NCI-H2107 treated with DMSO at 0.1 percent for 48 hours (cell line): ENCODE measurements around the gene CPNE5.

Experiments
- DNase-seq: peaks from one replicate; lab custom pipeline; 2025; ENCODE audit not compliant: unreplicated experiment; lab: John Stamatoyannopoulos, UW

Gene CPNE5

DNA sequence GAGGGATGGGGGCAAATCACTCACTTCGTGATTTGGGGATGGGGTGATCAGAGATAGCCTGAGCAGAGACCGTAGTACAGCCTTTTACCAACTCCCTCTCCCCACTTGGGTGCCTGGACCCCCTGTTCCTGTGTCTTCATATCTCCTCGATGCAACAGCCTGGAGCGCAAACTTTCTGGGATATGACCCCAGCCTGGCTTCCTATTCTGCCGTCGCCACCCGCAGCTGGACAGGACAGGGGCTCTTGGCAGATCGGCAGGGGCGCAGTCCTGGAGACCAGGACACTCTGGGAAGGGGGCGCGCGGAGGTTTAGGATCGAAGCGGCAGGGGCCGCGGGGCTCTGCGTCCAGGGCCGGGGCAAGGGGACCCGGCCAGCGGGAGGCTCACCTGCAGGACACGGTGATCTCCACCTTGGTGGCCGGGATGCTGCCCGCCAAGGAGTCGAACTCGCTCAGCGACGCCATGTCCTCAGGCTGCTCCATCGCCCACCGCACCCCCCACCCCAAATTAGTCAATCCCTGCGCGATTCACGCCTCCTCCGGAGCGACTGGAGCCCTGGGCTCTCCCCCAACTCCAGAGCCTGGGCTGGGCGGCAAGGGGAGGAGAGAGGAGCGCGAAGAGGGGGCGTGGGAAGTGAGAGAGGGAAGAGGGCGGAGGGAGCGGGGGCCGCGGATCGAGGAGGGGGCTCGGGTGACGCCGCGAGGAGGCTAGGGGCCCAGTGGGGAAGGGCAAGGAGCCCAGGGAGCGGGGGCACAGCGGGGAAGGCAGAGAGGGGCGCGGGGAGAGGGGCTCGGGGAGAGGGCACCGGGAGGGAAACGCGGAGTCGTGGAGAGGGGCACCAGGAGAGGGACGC is at the start of gene CPNE5:
Gene CPNE5, minus strand, starts transcription at position 549 of the 853 bp plus-strand sequence. Its CDS starts 67 bp downstream, at position 482.
- no peak for DNase-seq

DNA sequence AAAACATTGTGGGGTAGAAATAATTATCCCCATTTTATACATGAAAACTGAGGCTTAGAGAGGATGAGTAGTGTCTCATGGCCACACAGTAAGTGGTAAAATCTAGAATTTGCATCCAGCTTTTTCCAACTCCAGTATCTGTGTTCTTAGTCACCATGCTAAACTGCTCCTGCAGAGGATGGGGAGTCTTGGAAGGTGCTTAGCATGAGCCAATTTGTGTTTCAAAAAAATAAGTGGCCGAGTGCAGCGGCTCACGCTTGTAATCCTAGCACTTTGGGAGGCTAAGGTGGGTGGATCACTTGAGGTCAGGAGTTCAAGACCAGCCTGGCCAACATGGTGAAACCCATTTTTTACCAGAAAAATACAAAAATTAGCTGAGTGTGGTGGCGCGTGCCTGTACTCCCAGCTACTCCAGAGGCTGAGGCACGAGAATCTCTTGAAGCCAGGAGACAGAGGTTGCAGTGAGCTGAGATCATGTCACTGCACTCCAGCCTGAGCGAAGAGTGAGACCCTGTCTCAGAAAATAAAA is 48.9 kb upstream of the CPNE5 start:
- no peak for DNase-seq

DNA sequence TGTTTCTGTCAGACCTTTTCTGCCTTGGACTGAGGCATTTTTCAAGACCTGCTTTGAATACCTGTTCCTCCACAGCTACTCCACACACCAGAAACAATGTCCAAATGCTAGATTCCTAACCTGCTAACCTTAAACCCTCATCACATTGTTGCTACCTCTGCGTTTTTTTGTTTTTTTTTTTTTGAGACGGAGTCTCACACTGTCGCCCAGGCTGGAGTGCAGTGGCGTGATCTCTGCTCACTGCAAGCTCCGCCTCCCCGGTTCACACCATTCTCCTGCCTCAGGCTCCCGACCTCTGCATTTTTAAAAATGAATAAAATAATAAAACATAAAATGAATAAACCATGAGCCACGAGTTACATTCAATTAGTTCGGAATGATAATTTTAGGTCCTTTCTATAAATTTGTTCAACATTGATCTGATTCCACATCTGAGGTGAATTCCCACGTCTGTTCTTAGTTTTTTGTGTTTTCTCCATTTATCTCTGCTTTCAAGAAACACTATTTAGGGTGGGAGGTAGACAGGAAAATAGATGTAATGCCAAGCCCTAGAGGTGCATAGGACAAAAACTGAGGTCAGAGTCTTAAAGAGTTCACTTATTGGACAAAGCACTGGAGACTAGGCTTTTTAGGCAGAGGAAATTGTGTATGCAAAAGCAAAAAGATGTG is 47.8 kb upstream of the CPNE5 start:
- no peak for DNase-seq

DNA sequence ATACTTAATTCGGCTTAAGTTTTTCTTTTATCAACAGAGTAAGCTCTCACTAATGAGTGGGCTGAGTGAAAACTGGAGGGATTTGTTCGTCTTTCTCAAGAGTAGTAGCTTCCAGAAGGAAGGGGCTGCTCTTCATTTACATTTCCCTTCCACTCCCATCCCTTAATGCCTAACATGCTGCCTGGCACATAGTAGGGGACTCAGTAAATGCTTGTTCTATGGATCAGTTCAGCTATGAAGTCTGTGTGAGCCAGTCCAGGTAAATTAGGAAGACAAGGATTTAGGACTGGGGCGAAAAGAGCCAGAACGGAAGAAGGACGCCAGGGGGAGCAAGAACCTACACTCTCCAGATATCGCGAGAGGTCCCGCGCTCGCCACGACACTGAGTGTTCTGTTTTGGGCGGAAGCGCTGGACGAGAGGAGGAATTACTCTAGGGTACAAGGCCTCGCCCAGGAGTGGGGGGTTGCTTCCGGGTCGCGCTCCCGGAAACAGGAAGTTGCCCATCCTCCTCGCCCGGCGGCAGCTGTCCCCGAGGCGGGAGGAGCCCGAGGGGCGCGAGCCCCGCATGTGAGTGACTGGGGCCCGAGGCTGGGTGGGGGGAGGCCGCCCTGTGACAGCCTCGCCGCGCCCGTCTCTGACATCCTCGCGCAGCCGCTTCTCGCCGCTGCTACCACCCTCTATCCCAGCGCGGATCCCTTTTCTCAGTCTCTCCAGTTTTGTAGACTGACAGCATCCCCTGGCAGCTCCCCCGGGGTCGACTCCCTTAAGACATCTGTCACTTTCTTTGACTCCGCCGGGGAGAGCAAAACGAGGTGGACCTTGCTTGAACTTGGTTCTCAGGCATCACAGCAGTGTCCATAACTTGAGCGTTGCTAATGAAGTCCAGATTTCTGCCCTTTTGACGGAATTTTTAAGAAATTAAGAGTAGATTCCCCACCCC is 46.5 kb upstream of the CPNE5 start, which contains the start of gene C6orf89:
Gene C6orf89, plus strand, starts transcription at position 492 of the 941 bp plus-strand sequence. CDS start 13,493 bp downstream, outside the sequence.
- DNase-seq: peak; percentile 80

DNA sequence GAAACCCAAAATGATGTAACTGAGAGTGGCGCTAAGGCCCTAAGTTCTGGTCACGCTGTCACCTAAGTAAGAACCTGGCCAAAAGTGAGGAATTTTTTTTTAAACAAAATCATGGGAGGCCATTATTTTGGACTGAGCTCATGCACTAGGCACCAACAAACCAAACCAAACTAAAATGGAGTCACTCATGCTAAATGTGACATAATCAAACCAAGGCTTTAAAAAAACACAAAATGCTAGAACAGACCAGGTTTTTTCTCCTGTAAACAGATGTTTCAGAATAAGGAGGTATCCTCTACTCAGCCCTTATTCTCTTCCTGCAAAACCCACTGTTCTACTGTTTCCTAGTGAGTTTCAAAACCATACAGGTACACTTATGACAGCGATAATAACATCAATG is 45.4 kb upstream of the CPNE5 start:
- no peak for DNase-seq

DNA sequence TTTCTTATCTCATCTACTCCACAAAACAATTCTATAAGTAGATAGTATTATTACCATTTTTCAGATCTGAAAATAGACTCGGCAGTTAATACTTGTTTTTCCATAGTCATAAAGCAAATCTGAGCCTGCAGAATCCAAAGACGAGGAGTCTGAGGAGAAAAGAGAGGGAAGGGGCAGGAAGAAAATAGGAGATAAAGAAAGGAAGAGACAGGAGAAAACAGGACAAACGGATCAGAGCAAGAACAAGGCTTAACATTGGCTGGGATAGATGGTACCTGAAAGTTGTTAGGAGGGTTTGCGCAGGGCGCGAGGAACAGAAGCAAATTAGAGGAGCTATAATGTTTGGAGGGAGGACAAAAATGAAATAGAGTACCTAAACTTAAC is 36.0 kb upstream of the CPNE5 start:
- no peak for DNase-seq

DNA sequence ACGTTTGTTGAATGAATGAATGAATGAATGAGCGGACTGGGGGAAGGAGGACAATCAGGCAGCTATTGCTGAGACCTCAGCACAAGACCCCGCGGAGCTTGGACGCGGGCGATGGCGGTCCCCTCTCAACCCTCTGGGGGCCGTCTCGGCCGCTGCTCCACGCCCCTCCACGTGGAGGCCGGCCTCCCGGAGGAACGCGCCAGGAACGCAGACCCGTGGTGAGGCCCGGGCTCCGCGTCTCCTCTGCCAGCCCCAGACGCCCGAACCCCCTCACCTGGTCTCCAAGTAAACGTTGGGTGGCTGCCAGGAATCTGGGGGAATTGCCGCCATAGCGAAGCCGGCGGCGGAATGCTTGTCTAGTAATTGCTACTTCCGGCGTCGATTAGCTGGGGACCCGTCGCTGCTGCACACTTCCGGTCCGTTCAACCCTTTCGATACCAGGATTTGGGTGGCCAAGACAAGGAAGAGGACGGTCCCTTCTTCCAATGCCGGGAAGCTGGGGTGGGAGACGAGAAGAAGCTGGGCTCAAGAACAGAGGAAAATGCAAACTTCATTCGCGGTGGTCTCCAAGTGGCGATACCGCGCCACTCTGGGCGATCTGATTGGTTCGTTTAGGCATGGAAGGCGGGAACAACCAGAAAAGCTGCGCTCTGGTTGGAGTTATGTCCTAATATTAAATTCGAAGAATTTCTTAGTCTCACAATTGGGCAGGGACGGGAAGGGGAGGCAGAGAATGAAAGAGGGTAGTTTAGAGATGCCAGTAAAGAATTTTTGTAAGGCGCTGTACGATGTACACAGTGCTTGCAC is 35.4 kb upstream of the CPNE5 start, which contains the start of gene PPIL1:
Gene PPIL1, minus strand, starts transcription at position 361 of the 807 bp plus-strand sequence. Its CDS starts 31 bp downstream, at position 330.
- peak; percentile 69 for DNase-seq

DNA sequence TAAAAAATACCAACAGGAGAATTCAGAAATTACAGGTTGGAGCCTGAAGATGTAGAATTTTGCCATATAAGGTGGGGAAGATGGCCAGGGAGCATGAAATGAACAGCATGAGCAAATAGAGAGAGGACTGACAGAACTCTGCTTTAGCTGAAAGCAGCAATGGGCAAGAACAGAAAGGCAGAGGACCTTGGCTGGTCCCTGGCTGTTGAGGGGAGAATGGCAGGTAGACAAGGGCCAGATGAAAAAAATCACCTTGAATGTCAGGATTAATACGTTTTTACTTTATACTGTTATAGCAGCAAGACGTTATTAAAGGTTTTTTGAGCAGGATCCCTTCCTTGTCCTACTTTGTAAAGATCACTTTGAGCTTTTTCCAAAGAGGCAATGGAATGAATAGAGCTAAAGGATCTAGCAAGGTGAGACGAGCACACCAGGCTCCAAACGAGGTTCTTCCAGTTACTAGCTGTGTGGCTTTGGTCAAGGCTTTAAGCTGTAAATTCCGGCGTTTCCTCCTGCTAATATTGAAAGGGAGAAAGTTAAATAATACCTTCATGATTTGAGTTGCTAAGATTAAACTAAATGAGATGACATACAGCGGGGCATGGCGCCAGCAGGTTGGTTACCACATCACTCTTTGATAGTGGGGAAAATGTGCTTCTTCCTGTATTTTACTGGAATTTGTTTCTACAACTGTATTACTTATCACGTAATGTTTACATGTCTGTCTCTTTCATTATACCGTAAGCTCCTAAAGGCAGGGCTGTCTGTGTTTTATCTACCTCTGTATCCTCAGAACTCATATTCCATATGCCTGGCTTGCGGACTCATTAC is 34.6 kb upstream of the CPNE5 start:
- DNase-seq: no peak

DNA sequence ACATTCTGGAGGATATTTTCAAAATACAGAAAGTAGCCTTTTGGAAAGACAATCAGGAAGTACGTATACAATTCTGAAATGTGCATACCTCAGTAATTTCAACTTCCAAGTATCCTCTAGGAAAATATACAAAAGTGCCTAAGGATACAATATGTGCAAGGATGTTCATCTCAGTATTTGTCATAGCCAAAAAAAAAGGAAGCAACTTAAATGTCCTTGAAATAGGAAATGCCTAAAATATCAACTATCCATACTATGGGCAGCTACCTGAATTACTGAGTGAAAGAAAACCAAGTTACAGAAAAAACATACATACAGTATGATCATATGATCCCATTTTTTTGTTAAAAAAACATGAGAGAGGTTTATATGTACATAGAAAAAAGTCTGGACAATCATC is 33.9 kb upstream of the CPNE5 start:
- no peak for DNase-seq

DNA sequence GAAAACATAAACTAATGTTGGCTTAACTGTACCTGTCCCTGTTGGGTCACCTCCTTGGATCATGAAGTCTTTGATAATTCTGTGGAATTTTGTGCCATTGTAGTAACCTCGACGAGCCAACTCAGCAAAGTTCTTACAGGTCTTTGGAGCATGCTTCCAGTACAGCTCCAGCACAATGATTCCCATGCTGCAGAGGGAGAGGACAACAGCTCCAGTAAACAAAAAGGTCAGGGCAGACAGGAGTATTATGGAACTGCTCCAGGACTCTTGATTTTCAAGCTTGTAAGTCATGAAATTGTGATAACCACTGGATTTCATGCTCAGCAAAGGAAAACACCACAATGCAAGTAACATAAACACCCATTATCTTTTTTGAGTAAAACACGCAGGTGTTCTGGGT is 32.4 kb upstream of the CPNE5 start:
- DNase-seq: no peak

DNA sequence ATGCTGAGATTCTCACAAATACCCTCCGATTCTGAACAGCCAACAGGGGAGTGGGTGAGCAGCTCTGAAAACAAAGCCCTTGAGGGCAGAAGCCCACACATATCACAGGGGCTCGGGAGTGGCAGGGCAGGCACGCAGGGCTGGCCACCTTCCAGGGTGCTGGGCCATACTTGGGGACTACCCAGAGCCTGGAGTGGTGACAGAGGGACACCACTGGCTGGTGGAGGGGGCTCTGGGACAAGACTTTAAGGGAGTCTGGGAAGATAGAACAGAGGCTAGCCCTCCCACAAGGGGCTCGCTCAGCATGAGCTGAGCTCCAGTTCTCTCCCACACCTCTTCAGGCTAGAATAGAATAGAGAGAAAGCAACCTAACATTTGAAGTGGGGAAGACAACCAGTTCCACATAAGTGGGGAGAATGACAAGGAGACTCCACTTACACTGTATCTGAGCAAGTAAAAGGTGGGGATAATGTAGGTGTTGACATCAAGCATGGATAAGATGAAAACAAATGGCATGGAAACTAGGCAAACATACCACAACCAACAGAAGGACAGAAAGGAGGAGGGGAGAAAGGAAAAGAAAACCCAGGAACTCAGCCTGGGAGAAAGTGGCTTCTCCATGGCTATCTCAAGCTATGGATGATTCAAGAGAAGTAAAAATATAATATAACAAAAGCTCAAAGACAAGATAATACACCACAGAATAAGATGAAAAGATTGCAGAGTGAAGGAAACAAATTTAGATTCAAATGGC is 28.4 kb upstream of the CPNE5 start:
- no peak for DNase-seq

DNA sequence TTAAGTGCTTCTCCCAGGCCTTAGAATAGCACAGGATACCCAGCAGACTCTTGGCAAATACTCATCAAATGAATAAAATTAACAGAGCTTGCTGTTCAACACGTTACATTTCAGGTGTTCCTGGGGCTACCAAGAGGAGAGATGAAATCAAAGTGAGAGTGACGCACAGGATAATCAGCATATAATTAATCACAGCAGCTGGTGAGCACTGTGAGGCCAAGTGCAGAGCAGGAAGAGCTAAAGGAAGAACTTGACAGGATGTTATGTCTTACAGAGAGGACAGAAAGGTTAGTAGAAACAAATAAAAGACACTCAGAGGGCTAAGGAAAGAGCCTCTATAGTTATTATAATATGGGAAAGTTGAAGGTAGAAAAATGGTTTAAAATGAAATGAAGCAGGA is 26.6 kb upstream of the CPNE5 start:
- DNase-seq: no peak

DNA sequence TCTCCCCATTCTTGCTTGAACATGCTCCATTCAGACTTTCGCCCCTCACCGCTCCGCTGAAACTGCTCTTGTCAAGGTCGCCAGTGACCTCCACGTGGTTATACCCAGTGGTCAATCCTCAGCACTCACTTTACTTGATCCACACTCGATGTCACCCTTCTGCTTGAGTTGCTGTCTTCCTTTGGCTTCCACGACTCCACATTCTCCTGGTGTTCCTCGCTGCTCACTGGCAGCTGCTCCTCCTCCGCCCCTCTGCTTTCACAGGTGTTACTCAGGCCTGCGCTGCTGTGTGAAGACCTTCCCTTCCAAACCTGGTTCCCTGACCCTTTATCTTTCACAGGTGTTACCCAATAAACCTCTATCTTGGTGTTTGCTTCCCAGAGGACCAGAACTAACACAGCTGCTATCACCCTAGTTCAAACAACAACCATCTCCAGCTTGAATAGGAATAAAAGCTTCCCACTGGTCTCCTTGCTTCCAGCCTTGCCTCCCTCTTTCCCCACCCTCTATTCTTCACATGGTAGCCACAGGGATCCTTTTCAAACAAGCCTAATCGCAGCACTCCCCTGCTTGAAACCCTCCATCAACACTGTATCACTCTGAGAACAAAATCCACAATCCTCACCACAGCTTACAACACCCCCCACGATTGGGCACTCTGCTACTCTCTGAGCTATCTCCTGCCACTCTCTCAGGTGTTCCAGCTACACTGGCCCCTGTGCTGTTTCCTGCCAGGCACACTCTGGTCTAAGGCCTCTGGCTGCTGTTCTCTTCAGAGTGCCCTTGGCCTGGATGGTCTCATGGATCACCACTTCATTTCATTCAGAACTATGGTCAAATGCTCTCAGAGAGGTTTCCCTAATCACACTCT is 24.7 kb upstream of the CPNE5 start:
- DNase-seq: peak; percentile 10

DNA sequence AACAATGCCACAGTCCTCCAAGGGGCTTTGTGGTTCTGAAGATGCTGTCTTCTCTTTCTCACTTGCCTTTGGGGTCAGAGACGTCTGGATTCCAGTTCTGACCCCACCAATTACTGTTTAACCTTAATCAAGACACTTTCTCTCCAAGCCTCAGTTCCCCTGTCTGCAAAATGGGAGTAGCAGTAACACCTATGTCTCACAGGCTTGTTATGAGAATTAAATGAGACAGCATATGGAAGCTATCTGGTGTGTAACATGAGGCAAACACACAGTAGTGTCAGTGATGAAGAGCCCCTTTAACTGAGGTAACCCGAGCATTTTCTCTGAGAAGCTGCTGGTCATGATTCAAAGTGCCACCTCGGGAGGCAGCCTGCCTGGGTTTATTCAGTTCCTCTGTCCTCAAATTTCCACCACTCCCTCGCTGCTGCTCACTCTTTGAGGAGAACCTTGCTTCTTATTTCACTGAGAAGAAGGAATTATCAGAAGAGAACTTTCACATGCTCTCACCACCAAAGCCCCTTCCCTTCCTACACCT is 23.7 kb upstream of the CPNE5 start:
- DNase-seq: no peak

DNA sequence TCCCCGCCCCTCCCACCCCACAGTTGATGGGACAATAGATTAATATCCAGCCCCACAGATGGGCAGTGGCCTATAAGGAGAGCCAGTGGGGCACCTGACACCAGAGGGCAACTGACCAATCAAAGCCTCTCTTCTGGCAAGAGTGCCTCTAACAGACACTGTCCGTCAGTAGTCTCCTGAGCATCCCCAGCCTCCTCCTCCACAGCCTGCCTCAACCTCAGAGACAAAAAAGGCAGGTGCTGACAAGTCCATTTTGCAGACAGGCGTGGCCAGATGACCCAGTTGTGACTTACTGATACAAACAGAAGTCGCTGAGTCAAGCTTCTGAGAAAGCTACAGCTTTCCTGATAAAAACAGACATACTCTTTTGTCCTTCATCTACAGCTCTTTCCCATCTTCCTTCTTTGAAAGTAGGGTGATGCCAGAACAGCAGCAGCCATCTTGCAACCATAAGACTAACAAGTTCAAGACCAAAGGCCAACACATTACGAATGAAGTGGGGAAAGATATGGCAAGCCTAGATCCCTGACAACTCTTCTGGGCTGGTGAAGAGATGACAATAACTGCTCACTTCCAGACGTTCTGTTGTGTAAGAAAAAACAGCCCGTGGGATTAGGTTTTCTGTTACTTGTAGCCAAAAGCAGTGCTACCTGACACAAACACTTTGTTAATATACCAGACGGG is 23.1 kb upstream of the CPNE5 start:
- DNase-seq: no peak

DNA sequence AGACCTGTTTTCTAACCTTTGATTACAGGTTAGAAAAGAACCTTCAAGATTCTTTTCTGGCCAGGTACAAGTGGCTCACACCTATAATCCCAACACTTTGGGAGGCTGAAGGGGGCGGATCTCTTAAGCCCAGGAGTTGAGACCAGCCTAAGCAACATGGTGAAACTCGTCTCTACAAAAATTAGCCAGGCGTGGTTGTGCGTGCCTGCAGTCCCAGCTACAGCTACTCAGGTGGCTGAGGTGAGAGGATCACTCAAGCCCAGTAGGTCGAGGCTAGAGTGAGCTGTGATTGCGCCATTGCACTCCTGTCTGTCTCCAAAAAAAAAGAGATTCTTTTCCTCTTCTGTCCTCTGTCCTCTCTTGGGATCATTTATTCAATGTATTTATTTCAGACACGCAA is 20.9 kb upstream of the CPNE5 start:
- no peak for DNase-seq
